Brain microvascular endothelial cell (primary cell): ENCODE results near the gene COL7A1.

Experiments used
- DNase-seq: peaks from one replicate; pipeline ENCODE4 v3.0.0-alpha.2; 2020
- H3K27ac ChIP-seq: fragments of 250-450 bp; sonication (Bioruptor Pico); 2 replicates; pipeline ENCODE4 v1.5.1; 2020; ENCODE audit warnings: mild to moderate bottlenecking, moderate library complexity
- H3K27me3 ChIP-seq: fragments of 250-450 bp; sonication (Bioruptor Pico); replicated peaks from 2 replicates; pipeline ENCODE4 v1.5.1; 2020; ENCODE audit warnings: mild to moderate bottlenecking
- H3K36me3 ChIP-seq: fragments of 250-450 bp; sonication (Bioruptor Pico); replicated peaks from 2 replicates; pipeline ENCODE4 v1.5.1; 2020; ENCODE audit warnings: mild to moderate bottlenecking
- H3K4me3 ChIP-seq: 2 replicates; pipeline ENCODE4 v1.5.1; 2011; ENCODE audit warnings: low read depth, mild to moderate bottlenecking, control low read depth, low read length, moderate library complexity
- in situ Hi-C: cut with HindIII; loops from 2 replicates; pipeline ENCODE4 v1.10.0; 2017; ENCODE audit warnings: low sequenced_read_pairs, low pct_ligation_motif_present
- TF ChIP-seq, protein P1 (sequence below): IDR thresholded peaks from 2 replicates; pipeline ENCODE4 v1.5.1; 2011; ENCODE audit warnings: low read depth, mild to moderate bottlenecking, moderate library complexity, low read length, control low read depth, inconsistent platforms; ENCODE audit errors: missing control alignments

Gene COL7A1

GRCh38 chr3:48584836-48585235 lies 10.3 kb downstream of the COL7A1 start:
- Histone ChIP-seq H3K36me3 (peaks cover 2% of the 10 kb centered on the region), H3K27ac (no peak overlapping the region), H3K4me3 (no peak overlapping the region), H3K27me3 (no peaks in the 10 kb centered on the region)
- in situ Hi-C loops, result no loop called here
- TF ChIP-seq, protein P1, sequence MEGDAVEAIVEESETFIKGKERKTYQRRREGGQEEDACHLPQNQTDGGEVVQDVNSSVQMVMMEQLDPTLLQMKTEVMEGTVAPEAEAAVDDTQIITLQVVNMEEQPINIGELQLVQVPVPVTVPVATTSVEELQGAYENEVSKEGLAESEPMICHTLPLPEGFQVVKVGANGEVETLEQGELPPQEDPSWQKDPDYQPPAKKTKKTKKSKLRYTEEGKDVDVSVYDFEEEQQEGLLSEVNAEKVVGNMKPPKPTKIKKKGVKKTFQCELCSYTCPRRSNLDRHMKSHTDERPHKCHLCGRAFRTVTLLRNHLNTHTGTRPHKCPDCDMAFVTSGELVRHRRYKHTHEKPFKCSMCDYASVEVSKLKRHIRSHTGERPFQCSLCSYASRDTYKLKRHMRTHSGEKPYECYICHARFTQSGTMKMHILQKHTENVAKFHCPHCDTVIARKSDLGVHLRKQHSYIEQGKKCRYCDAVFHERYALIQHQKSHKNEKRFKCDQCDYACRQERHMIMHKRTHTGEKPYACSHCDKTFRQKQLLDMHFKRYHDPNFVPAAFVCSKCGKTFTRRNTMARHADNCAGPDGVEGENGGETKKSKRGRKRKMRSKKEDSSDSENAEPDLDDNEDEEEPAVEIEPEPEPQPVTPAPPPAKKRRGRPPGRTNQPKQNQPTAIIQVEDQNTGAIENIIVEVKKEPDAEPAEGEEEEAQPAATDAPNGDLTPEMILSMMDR, result no peak
- no peak for DNase-seq

GRCh38 chr3:48581621-48582481 lies 13.3 kb downstream of the COL7A1 start:
- Histone ChIP-seq H3K4me3 (no peak overlapping the region), H3K36me3 (peaks cover 9% of the 10 kb centered on the region), H3K27me3 (no peaks in the 10 kb centered on the region), H3K27ac (no peak overlapping the region)
- no peak for DNase-seq
- in situ Hi-C loops, result no loop called here
- TF ChIP-seq, protein P1, result no peak

DNA sequence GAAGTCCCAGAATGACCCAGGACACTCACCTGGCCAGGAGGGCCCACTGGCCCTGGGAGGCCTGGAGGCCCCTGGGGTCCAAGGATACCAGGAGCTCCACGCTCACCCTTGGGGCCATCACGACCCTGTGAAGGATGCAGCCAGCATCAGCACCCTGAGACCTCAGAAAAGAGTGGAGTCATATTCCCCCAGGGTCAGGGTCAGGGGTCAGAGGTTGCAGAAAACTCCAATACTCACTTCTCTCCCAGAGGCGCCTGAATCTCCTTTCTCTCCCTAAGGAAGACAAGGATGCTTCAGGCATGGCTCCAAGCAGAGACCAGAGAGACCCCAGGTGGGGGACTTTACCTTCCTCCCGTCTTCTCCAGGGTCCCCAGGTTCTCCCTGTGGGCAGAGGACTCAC lies 18.5 kb downstream of the COL7A1 start:
- no peak overlapping the region for H3K27ac ChIP-seq
- no peak for DNase-seq
- H3K27me3 ChIP-seq, result no peaks in the 10 kb centered on the region
- in situ Hi-C loops, result no loop called here
- no peak overlapping the region for H3K4me3 ChIP-seq
- TF ChIP-seq, protein P1, result no peak
- H3K36me3 ChIP-seq, result peaks cover 8% of the 10 kb centered on the region

DNA sequence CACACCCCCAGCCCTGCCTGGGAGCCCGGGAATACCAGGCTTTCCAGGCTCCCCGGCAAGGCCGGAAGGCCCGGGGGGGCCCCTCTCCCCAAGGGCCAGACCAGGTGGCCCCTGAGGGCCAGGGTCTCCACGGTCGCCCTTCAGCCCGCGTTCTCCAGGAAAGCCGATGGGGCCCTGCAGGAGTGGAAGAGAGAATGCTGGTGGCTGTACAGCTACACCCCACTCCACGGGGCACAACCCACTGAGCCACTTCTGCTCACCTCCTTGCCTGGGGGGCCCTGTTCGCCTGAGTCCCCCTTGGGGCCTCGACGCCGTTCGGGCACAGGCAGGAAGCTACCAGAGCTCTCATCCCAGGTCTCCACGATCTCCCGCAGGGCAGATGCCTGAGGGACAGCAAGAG lies 19.8 kb downstream of the COL7A1 start:
- in situ Hi-C loops, result no loop called here
- TF ChIP-seq, protein P1, result no peak
- H3K4me3 ChIP-seq, result no peak overlapping the region
- no peak overlapping the region for H3K27ac ChIP-seq
- no peak for DNase-seq
- H3K36me3 ChIP-seq, result peaks cover 8% of the 10 kb centered on the region
- H3K27me3 ChIP-seq, result no peaks in the 10 kb centered on the region

- TF ChIP-seq, protein P1, result no peak
- Histone ChIP-seq H3K36me3 (peaks cover 10% of the 10 kb centered on the region), H3K27me3 (no peaks in the 10 kb centered on the region), H3K27ac (no peak overlapping the region), H3K4me3 (no peak overlapping the region)
- no peak for DNase-seq
- in situ Hi-C loops, result no loop called here
Observed at GRCh38 chr3:48573973-48574585, 21.1 kb downstream of the COL7A1 start.
